Activated CD4-positive, alpha-beta T cell treated with anti-CD3 and anti-CD28 coated beads, Interleukin-2, amount 10 ng/mL, durations not matched to agents 24 days and 14 days (primary cell): ENCODE data around the gene ABI3. TPM values are rescaled to one million over a fixed set of nuclear protein-coding genes. Genes with fewer than 3 reads are reported as not detected.
A peak's percentile ranks its signal among the peaks of the same experiment; 100 is the strongest.
"Not testable (repeated sequence)": the region's sequence is repeated elsewhere in the genome, so short reads cannot be mapped to it uniquely, and the experiment has no call there.

Experiments
- DNase-seq: peaks from one replicate; pipeline ENCODE4 v3.0.0; 2022
- H3K27ac Mint-ChIP-seq: one replicate; pipeline ENCODE4 v1.8.0; 2022; ENCODE audit warnings: mild to moderate bottlenecking, mixed read lengths
- H3K27me3 Mint-ChIP-seq: one replicate; pipeline ENCODE4 v1.8.0; 2022; ENCODE audit warnings: mixed read lengths
- H3K36me3 Mint-ChIP-seq: one replicate; pipeline ENCODE4 v1.8.0; 2022; ENCODE audit warnings: low read depth, mild to moderate bottlenecking, mixed read lengths
- H3K4me1 Mint-ChIP-seq: one replicate; pipeline ENCODE4 v1.8.0; 2021; ENCODE audit warnings: mixed read lengths
- H3K4me3 Mint-ChIP-seq: one replicate; pipeline ENCODE4 v1.8.0; 2022; ENCODE audit warnings: mild to moderate bottlenecking, moderate library complexity, mixed read lengths
- H3K9me3 Mint-ChIP-seq: one replicate; pipeline ENCODE4 v1.8.0; 2021; ENCODE audit warnings: mixed read lengths
- intact Hi-C: fragments of 100-400 bp; cut with micrococcal nuclease; formaldehyde crosslinking; loops from one replicate; pipeline ENCODE4 v1.15.1; 2023
- total RNA-seq: library from RNA; stranded (reverse); gene quantifications from 2 replicates; pipeline ENCODE4 v1.2.3, GENCODE V29; 2022

ABI3 gene
- total RNA-seq, 1 donor from 2014 or later = 28.4 TPM

DNA sequence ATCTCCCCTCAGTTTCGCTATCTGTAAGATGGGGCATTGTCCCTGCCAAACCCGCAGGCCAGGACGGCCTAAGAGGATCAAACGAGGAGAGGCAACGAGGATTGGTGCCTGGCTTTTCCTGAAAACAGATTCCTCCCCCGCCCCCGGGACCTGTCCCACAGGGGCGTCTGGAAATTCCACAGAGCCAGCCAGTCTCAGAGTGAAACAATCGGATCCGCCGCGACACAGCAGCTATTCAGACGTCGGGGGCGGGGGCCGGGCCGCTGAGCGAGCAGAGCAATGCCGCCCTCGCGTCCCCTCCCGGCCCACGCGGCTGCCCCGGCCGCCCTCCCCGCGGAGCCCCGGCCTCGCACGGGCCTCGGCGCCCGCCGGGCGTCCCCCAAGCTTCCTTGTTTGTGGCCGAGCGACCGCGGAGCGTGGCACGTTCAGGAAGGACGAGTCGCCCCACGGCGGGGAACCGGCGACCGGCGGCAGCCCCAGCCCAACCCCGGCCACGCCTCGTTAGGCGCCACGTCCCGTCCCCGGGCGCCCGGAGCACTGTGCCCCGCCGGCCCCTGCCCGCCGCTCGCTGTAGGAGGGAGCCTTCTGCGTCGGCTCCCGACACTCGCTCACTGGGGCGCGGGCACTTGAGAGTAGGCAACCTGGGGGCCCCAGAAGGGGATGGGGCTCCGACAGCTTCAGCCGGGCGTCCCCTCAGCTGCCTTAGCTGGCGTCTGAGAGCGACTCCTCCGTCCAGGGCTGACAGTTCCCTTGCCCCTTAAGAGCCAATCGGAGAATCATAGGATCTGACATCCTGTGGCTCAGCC is 49.7 kb downstream of the ABI3 start:
- Mint-ChIP-seq H3K27me3 (peaks cover 18% of the 10 kb centered on the region), H3K27ac (peak overlapping the region; percentile 81), H3K36me3 (no peaks in the 10 kb centered on the region), H3K4me3 (peak overlapping the region; percentile 84), H3K9me3 (no peaks in the 10 kb centered on the region), H3K4me1 (peaks cover 13% of the 10 kb centered on the region)
- intact Hi-C loops = loop anchor here (2.0 kb wide), 1 partner anchor 29 kb away; the partner anchor contains the start of gene PHOSPHO1
- peak; percentile 81 for DNase-seq

DNA sequence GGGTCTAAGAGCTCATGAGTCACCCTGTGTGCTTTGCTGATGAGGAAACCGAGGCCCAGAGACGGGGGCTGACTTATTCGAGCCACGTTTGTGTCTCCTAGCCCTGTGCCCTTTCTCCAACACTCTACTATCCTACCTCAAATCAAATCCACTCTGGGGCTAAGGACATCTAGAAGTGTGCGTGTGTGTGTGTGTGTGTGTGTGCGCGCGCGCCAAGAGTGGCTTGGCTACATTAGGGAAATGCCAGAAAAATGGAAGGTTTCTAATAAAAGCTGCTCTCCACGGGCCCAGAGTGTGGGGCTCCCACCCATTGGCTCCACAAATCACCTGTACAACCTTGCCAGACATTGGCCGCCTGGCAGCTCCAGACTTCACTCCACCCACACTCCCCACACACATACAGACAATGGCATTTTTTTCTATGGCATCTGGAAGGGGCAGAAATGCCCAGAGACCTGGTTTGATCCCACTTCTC is 50.3 kb downstream of the ABI3 start:
- Mint-ChIP-seq H3K27ac (peak overlapping the region; percentile 81), H3K4me3 (peak overlapping the region; percentile 81), H3K36me3 (no peaks in the 10 kb centered on the region), H3K9me3 (no peaks in the 10 kb centered on the region), H3K4me1 (peaks cover 13% of the 10 kb centered on the region), H3K27me3 (peaks cover 18% of the 10 kb centered on the region)
- DNase-seq = no peak
- intact Hi-C loops = loop anchor here (2.0 kb wide), 1 partner anchor 30 kb away; the partner anchor contains the start of gene PHOSPHO1

DNA sequence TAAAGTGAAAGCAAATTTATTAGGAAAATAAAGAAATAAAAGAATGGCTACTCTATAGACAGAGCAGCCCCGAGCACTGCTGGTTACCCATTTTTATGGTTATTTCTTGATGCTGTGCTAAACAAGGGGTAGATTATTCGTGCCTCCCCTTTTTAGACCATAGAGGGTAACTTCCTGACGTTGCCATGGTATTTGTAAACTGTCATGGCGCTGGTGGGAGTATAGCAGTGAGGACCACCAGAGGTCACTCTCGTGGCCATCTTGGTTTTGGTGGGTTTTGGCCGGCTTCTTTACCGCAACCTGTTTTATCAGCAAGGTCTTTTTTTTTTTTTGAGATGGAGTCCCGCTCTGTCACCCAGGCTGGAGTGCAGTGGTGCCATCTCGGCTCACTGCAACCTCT is 51.0 kb downstream of the ABI3 start:
- peaks cover 13% of the 10 kb centered on the region for H3K4me1 Mint-ChIP-seq
- DNase-seq, H3K27ac Mint-ChIP-seq, H3K36me3 Mint-ChIP-seq, H3K4me3 Mint-ChIP-seq, H3K9me3 Mint-ChIP-seq: not testable (repeated sequence)
- H3K27me3 Mint-ChIP-seq = peaks cover 18% of the 10 kb centered on the region
- intact Hi-C loops = loop anchor here (2.0 kb wide), 1 partner anchor 31 kb away; the partner anchor contains the start of gene PHOSPHO1

DNA sequence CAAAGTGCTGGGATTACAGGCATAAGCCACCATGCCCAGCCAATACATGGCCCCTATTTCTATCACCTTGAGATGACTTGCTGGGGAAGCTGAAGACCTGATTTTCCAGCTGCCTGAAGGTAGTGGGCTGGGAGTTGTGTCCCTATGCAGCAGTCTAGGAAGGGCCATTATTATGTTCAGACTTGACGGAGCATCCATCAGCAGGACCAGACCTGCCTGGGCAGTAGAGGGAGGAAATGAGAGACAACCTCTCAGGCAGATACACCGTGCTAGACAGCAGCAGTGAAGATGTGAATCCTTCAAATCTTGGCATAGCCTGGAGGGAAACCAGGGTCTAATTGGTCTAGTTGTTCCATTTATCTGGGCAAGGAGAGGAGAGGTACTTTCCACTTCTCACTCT is 55.7 kb downstream of the ABI3 start:
- peaks cover 11% of the 10 kb centered on the region for H3K27me3 Mint-ChIP-seq
- intact Hi-C loops = no loop called here
- no peak overlapping the region for H3K27ac Mint-ChIP-seq
- DNase-seq = no peak
- H3K9me3 Mint-ChIP-seq = no peaks in the 10 kb centered on the region
- no peaks in the 10 kb centered on the region for H3K36me3 Mint-ChIP-seq
- H3K4me3 Mint-ChIP-seq = no peak overlapping the region
- H3K4me1 Mint-ChIP-seq = peaks cover under 1% of the 10 kb centered on the region

DNA sequence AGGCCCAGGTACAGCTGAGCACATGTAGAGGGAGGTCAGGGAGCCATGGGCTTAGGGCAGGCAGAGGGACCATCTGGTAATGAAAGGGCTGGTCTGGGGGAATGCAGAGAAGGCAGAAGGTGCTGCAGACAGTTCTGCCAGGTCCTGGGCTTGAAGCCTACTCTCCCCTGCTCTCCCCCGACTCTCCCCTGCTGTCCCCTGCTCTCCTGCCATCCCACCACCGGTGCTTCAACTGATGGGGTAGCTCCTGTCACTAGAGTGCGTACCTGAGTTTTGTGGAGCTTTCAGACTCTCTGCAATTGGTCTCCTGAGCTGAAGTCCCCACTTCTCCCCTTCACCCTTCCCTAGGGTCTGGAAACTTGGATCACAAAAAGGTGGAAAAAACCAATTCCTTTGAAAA is 57.4 kb downstream of the ABI3 start:
- intact Hi-C loops = no loop called here
- Mint-ChIP-seq H3K4me3 (no peak overlapping the region), H3K27me3 (peaks cover 7% of the 10 kb centered on the region), H3K36me3 (no peaks in the 10 kb centered on the region), H3K27ac (no peak overlapping the region), H3K4me1 (no peaks in the 10 kb centered on the region), H3K9me3 (no peaks in the 10 kb centered on the region)
- DNase-seq = no peak

DNA sequence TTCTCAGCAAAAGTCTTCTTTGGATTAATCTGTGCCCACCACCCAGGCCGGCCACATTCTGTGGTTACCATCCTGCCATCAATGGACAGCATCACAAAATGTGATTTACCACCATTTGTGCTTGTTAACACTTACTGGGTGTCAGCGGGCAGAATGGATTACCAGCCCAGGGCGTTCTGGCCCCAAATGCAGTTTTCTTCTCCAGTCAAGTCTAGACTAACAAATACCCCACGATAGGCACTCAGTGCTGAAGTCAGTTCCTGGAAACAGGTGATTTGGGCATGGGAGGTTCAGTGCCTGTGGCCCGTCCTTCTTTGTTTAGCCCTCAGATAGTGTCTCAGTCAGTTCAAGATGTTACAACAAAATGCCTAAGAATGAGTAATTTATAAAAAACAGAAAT is 58.8 kb downstream of the ABI3 start:
- Mint-ChIP-seq H3K9me3 (no peaks in the 10 kb centered on the region), H3K4me3 (no peak overlapping the region), H3K27me3 (no peaks in the 10 kb centered on the region), H3K4me1 (no peaks in the 10 kb centered on the region), H3K36me3 (no peaks in the 10 kb centered on the region), H3K27ac (no peak overlapping the region)
- no peak for DNase-seq
- intact Hi-C loops = no loop called here

Other genes starting within 250 kb of the ABI3 start
- not detected in 2 replicates for gene GIP, start 242.1 kb upstream of the ABI3 start, total RNA-seq
- gene IGF2BP1, start 213.3 kb upstream of the ABI3 start, total RNA-seq = 0.09 TPM in 1 of 2 replicates, not detected in the other
- gene B4GALNT2, start 77.9 kb upstream of the ABI3 start, total RNA-seq = 0.02 and 0.05 TPM in 2 replicates
- 18.2 and 19.5 TPM in 2 replicates for gene GNGT2, start 133 bp upstream of the ABI3 start, total RNA-seq
- gene PHOSPHO1, start 20.1 kb downstream of the ABI3 start, total RNA-seq = 0.09 TPM in 1 of 2 replicates, not detected in the other
- gene ZNF652, start 151.5 kb downstream of the ABI3 start, total RNA-seq = 4.5 and 5.5 TPM in 2 replicates
- gene PHB1, start 204.2 kb downstream of the ABI3 start, total RNA-seq = 440 and 448 TPM in 2 replicates